Erythroblast (primary cell): Measurements from ENCODE around the gene SNAP23.

ENCODE experiments used
- DNase-seq, 2 experiments: peaks; one replicate each; lab custom pipeline; 2025; lab: John Stamatoyannopoulos, UW
- GATA1 ChIP-seq: IDR thresholded peaks from 2 replicates; pipeline ENCODE4 v1.6.1; 2011; ENCODE audit warnings: low read depth, mild to moderate bottlenecking, control low read depth, low read length, moderate library complexity
- POLR2A ChIP-seq: IDR thresholded peaks from 2 replicates; pipeline ENCODE4 v1.6.1; 2011; ENCODE audit warnings: mild to moderate bottlenecking, low read length

The SNAP23 gene

DNA sequence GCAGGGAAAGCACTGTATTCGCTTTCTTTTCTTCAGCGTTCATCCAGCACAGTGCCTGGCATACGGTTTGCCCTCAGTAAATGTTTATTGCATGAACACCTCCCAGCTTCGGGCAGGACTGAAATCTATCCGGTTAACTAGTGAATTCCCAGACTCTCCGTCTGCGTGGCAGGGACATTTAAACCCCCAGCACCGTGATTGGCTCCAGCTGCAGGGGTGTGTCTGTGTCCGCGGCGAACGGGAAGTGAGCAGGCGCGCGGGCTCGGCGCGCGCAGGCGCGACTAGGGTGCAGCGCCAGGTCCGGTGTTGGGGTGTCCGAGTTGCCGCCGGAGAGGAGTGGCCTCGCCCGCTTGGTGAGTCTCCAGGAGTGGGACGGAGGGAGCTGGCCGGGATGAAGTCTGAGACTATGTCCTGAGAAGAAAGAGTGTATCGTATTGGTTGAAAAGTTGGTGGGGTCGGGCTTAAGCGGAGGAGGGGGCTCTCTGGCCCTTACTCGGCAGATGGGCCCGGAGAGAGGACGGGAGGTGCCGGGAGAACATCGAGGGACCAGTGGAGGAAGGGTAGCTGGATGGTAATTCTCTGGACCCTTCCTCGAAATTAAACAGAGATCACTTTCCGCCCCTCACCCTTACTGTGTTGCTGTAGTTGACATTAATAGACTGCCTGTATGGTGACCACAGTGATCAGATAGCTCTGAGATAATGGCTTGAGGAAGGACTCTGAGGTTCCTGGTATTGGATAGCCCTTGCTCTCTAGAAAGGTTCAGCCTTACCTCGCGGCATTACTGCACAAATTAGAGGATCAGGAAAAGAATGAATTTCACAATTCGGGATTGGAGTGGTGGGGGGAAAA is at the start of gene SNAP23:
Gene SNAP23 (plus strand): TSS at position 274 of the 852 bp plus-strand sequence. CDS start 16,213 bp downstream, outside the sequence.
- peak; percentile 91 to 93 for DNase-seq
- TF ChIP-seq POLR2A, result peak; percentile 87
- TF ChIP-seq GATA1, result no peak

- TF ChIP-seq GATA1, result no peak
- TF ChIP-seq POLR2A, result no peak
- DNase-seq, result no peak
These were observed 47.8 kb upstream of the SNAP23 start for GRCh38 chr15:42447599-42447998.

DNA sequence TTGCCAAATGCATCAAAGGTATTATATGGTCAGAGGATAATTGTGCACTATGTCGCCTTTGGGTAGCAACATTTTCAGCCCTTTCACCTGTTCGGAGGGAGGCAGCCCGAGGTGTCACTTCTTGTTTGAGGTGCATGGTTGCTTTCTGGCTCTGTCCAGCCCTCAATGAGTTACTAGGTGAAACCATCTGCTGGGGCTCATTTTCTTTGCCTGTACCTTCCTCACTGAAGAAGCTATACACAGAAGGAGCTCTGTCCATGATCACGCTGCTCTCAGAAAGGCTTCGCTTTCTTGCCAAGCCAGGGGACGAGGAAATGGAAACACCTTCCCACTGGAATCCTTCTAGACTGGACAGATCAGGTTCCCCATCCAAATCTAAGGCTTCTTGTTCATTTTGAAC is 47.2 kb upstream of the SNAP23 start:
- no peak for DNase-seq
- TF ChIP-seq GATA1 (no peak), POLR2A (no peak)

- no peak for DNase-seq
These were observed 45.5 kb upstream of the SNAP23 start for GRCh38 chr15:42449770-42450424.

DNA sequence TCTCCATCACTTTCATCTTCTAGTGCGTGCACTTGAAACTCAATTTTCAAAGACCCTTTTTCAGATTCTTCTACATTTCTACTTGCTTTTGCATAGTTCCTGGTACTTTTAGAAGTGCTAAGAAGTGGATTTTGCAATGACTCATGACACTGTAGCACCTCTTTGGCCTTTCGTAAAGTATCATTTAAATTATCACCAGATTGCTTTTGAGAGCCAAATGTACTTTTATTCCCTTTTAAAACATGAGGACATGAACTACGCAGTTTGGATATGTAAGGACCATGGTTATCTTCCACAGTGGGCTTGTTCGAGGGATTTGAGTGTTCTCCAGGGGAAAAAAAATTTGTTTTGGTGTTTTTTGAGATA is 45.0 kb upstream of the SNAP23 start:
- DNase-seq, result no peak
- TF ChIP-seq POLR2A (no peak), GATA1 (no peak)

More at GRCh38 chr15:42449770-42450424, 45.5 kb upstream of the SNAP23 start:
- TF ChIP-seq GATA1 (no peak), POLR2A (no peak)

GRCh38 chr15:42453826-42454225 is 41.6 kb upstream of the SNAP23 start:
- TF ChIP-seq POLR2A, result no peak
- TF ChIP-seq GATA1, result no peak
- no peak for DNase-seq

GRCh38 chr15:42456531-42456930 is 38.9 kb upstream of the SNAP23 start:
- no peak for DNase-seq
- no peak for TF ChIP-seq GATA1
- TF ChIP-seq POLR2A, result no peak

DNA sequence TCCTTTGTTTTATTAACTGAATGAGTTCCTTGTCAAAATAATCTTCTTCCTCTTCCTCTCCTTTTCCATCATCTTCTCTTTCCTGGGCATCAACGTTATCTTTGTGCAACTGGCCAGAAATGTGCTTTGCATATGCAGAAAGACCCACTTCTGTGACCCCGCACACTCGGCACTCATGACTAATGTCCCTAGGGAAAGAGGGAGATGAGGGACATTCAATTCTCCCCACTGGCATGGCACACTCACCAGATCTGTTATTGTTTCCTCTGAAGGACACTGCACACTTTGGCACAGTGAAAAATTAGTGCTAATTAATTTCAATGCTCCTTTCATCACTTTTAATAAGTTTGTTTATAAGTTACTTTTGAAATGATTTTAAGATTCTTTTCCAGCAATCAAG is 38.5 kb upstream of the SNAP23 start:
- no peak for DNase-seq
- no peak for TF ChIP-seq GATA1
- no peak for TF ChIP-seq POLR2A

GRCh38 chr15:42457445-42458442 is 37.7 kb upstream of the SNAP23 start:
- DNase-seq, result no peak
- TF ChIP-seq GATA1 (no peak), POLR2A (no peak)

DNA sequence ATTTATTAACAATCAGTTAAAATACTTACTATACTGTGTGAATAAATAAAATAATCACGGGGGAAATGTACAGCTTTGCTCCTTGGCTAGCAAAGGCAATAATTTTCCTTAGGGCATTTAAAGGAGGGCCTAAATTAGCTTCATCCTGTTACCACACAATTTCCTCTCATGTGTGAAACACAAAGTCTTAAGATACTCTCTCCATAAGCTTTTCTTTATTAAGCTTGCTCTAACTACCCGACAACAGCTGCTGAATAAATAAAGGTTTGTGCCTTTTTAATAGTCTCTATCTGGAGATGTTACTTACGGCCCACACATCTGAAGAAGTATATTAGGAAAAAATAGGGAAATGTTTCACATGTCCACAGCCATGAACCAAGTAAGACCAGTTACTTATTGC is 34.2 kb upstream of the SNAP23 start:
- TF ChIP-seq GATA1 (no peak), POLR2A (no peak)

GRCh38 chr15:42465520-42466259 is 29.7 kb upstream of the SNAP23 start:
- DNase-seq, result no peak
- TF ChIP-seq GATA1 (no peak), POLR2A (no peak)

More for the DNA sequence above, 34.2 kb upstream of the SNAP23 start:
- no peak for DNase-seq

- no peak for DNase-seq
- no peak for TF ChIP-seq POLR2A
- no peak for TF ChIP-seq GATA1
These were observed 24.4 kb upstream of the SNAP23 start for GRCh38 chr15:42471002-42471401.
